HL-60/S4 treated with phorbol 12-myristate 13-acetate at 8.2 ng/mL for 4 days and 3 days (cell line): ENCODE results near the gene CRHR1.
"Not testable (repeated sequence)": the region's sequence is repeated elsewhere in the genome, so short reads cannot be mapped to it uniquely, and the experiment has no call there.

Source experiments
- in situ Hi-C: fragments of 300-500 bp; cut with MboI; formaldehyde crosslinking; loops from 2 replicates; pipeline ENCODE4 v1.15.0; 2022; ENCODE audit warnings: low sequenced_read_pairs

The CRHR1 gene

GRCh38 chr17:45857977-45858708 lies 74.0 kb downstream of the CRHR1 start:
- in situ Hi-C loops = no loop called here

GRCh38 chr17:45861165-45861564 lies 77.0 kb downstream of the CRHR1 start:
- in situ Hi-C loops = no loop called here

DNA sequence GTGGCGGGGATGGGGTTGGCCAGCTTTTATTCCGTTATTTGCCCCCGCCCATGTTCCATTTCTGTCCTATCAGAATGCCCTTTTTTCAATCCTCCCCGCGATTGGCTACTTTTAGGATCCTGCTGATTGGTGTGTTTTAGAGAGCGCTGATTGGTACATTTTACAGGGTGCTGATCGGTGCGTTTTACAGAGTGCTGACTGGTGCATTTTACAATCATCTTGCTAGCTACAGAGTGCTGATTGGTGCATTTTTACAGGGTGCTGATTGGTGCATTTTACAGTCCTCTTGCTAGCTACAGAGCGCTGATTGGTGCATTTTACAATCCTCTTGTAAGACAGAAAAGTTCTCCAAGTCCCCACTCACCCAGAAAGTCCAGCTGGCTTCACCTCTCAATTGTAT lies 78.0 kb downstream of the CRHR1 start:
- in situ Hi-C loops = not testable (repeated sequence)

DNA sequence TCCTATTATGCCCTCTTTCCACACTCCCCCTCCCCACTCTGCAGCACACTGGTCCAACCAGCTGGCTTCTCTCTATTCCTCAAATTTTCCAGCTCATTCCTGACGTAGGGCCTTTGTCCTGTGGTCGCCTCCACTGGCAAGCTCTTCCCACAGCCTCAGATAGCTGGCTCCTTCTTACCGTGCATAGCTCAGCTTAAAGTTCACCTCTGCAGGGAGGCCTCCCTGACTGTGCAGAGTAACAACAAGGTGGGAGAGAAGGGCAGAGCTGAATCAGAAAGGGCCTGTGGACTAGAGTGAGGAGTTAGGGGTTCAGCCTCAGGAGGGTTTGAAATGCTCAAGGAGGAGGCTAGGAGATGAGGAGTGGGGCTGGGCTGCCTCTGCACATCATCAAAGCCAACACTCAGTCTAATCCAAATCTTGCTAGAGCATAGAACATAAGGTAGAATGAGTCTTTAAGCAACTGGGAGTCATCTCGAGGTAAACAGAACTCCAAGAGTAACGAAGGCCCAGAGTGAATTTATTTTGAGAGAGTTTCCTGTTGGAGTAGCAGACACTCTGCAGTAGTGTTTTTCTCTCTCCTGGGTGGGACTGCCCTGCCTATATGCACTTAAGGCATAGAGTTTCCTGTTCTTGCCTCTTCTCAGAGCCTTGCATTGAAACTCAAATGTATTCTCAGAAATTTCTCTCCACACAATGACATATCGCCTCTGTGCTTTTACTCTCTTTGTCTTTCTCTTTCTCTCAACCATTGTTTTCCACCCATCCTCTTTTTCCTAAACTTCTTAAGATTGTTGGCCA lies 79.9 kb downstream of the CRHR1 start:
- in situ Hi-C loops = no loop called here

- in situ Hi-C loops = no loop called here
These were observed 83.1 kb downstream of the CRHR1 start for GRCh38 chr17:45867171-45867570.

- in situ Hi-C loops = no loop called here
These were observed 83.6 kb downstream of the CRHR1 start for GRCh38 chr17:45867702-45868101.

DNA sequence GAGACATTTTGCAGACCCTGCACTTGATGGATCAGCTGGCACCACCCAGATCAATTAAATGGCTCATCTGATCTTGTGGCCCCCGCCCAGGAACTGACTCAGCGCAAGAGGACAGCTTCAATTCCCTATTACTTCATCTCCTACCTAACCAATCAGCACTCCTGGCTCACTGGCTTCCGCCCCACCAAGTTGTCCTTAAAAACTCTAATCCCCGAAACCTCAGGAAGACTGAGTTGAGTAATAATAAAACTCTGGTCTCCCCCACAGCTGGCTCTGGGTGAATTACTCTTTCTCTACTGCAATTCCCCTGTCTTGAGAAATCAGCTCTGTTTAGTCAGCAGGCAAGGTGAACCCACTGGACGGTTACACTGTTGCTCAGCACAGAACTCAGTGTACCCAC lies 84.2 kb downstream of the CRHR1 start:
- in situ Hi-C loops = no loop called here

GRCh38 chr17:45869676-45870341 lies 85.7 kb downstream of the CRHR1 start:
- in situ Hi-C loops = no loop called here

DNA sequence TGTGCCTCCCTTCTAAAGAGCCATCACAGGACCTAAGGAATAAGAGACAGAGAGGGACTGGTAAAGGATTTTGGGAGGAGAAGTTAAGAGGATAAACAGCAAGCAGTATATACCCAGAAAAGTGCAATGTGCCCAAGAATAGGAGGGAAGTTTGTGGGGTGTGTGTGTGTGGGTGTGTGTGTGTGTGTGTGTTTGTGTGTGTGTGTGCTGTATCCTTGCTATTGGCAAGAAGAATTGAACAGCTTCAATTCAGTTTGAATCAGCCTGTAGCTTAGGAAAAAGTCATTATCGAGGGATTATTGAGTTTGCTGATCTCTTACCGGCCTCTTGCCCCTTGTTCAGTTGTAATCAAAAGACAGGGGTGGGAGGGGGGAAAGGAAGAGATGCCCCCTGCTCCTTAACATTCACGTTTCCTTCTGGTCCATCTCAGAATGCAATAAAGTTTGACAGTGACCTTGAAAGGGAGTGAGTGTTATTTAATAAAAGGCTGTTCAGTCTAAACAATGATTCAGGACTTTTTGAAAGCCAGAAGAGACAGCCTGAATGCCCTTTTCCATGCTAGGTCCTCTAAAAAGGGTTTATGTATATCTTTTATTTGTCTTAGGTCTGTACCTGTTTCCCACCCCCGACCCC lies 86.3 kb downstream of the CRHR1 start:
- in situ Hi-C loops = no loop called here

DNA sequence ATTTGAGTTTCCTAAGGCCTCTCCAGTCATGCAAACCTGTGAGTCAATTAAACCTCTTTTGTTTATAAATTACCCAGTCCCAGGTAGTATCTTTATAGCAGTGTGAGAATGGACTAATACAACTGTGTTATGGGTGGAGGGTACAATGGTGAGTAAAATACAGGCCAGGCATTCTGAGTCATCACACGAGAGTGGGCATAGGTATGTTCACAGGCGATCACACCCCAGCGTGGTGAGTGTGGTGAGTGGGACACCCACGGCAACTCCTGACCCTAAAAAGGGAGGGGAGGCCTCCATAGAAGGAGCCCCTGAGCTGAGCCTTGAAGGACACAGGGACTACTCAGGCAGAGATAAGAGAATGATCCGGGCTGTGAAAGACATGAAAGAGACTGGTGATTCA lies 87.6 kb downstream of the CRHR1 start:
- in situ Hi-C loops = no loop called here

DNA sequence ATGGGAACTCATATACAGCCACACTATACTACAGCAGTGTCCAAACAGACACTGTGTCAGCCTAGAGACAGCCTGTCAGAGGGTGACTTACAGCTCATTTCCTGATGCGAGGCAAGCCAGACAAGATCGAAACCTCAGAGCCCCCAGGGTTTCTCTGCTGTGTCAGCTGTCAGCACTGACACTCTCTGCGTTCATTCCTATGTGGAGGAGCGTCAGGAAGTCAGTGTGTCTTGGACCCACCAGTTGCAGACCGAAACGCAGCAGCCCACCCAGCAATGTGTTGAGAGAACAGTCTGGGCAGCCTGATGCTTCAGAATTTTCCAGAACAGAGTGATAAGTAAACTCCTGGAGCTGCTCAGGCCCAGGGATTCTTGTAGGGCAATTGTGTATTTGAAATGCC lies 89.6 kb downstream of the CRHR1 start:
- in situ Hi-C loops = no loop called here

- in situ Hi-C loops = no loop called here
These were observed 90.0 kb downstream of the CRHR1 start for GRCh38 chr17:45874151-45874550.

DNA sequence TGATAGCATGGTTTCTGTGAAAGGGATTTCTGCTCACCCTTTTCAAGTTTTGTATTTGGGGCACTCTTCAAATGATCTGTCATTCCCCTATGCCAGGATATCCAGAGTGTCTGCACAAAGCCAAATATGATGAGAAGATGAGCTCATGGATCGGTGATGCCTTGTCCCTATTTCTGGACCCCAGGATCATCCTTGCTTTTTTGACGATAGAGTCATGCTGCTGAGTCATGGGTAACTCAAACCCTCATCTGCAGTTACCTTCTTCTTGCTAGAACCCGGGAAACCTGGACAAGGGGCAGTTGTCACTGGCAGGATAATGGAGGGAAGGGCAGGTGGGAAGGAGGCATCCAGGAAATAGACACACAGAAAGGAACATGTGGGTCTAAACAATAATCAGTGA lies 92.4 kb downstream of the CRHR1 start:
- in situ Hi-C loops = no loop called here

DNA sequence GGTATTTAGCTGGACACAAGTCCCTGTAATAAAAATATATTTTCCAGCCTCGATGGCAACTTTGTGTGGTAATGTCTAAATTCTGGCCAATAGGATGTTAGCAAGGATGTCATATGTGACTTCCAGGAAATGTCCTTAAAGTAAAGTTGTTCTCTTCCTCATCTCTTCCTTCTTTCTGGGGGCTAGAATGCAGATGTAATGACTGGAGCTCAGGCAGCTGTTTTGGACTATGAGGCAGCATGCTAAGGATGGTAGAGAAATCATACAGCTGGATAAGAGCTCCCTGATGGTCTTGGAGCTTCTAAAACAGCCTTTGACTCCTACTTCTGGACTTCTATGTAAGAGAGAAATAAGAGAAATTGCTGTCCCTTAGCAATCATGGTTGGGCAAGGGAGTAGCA lies 93.3 kb downstream of the CRHR1 start:
- in situ Hi-C loops = no loop called here

DNA sequence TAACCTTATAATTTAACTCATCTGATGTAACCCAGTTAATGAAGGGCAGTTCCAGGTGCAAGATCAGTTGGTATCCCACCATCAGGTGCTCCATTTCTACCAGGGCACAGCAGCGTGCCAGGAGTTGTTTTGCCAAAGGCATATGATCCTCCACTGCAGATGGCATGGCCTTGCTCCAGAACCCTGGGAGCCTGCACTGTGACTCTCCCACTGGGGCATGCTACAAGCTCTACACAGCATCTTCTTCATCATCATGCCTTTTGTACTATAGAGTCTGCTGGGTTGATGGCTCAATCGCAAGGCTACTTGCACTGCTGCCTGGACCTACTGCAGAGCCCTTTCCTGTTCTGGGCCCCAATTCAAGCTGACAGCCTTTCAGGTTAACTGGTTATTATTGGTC lies 98.9 kb downstream of the CRHR1 start:
- in situ Hi-C loops = no loop called here
